Sigmoid colon (tissue), 7 donors: Measurements from ENCODE around the gene VIL1. TPM values are rescaled to one million over a fixed set of nuclear protein-coding genes. Genes with fewer than 3 reads are reported as not detected.

Experiments
- DNase-seq: peaks from one replicate; pipeline ENCODE4 v3.0.0-alpha.2; 2019
- H3K27ac ChIP-seq, 4 donors: fragments of 200-600 bp; sonication (generic); one replicate each; pipeline ENCODE4 v1.5.1; 2016 to 2019; ENCODE audit warnings: mild to moderate bottlenecking in 1 of 4
- H3K27me3 ChIP-seq, 3 donors: fragments of 200-600 bp; sonication (generic); one replicate each; pipeline ENCODE4 v1.5.1; 2019; ENCODE audit warnings: mild to moderate bottlenecking in 1 of 3
- H3K36me3 ChIP-seq, 4 donors: fragments of 200-600 bp; sonication (generic); one replicate each; pipeline ENCODE4 v1.5.1; 2016 to 2019
- H3K4me1 ChIP-seq, 4 donors: fragments of 200-600 bp; sonication (generic); one replicate each; pipeline ENCODE4 v1.5.1; 2017 to 2019
- H3K4me3 ChIP-seq, 4 donors: fragments of 200-600 bp; sonication (generic); one replicate each; pipeline ENCODE4 v1.5.1; 2017 to 2019; ENCODE audit warnings: mild to moderate bottlenecking in 2 of 4, moderate library complexity in 1 of 4
- H3K9me3 ChIP-seq, 4 donors: fragments of 200-600 bp in 3 of 4; sonication (generic) in 3 of 4; one replicate each; pipeline versions ENCODE4 v1.5.1 to v1.6.1; 2013 to 2019
- CTCF ChIP-seq, 4 experiments: fragments of 450-650 bp in 3 of 4; fragments of 200-600 bp in 1 of 4; IDR thresholded peaks; one replicate each; pipeline ENCODE4 v1.5.1; 2016 to 2019; ENCODE audit warnings: antibody characterized with exemption in 4 of 4, mild to moderate bottlenecking in 3 of 4, moderate library complexity in 2 of 4
- EP300 ChIP-seq, 4 donors: sonication (generic); formaldehyde crosslinking; IDR thresholded peaks; one replicate each; pipeline ENCODE4 v1.6.1; 2017; ENCODE audit warnings: antibody characterized with exemption in 4 of 4
- POLR2A ChIP-seq, 2 donors: fragments of 450-650 bp; IDR thresholded peaks; one replicate each; pipeline ENCODE4 v1.6.1; 2016; ENCODE audit warnings: antibody characterized with exemption in 2 of 2, mild to moderate bottlenecking in 2 of 2, moderate library complexity in 2 of 2
- POLR2AphosphoS5 ChIP-seq, 4 donors: sonication (generic); formaldehyde crosslinking; IDR thresholded peaks; one replicate each; pipeline ENCODE4 v1.6.1; 2017; ENCODE audit warnings: antibody characterized with exemption in 4 of 4
- WGBS, 2 donors: extraction: QIAGEN DNeasy Blood & Tissue Kit; methylation state at CpG; one replicate each; pipeline ENCODE4 v1.1.7; 2013; 5-methylcytosine and 5-hydroxymethylcytosine counted together
- intact Hi-C: fragments of 100-400 bp; cut with DNase I; formaldehyde crosslinking; loops from one replicate; pipeline ENCODE4 v1.15.1; 2023
- polyA plus RNA-seq, 3 donors: library from polyadenylated mRNA; stranded (reverse); fragments of 200-250 nt; gene quantifications; one replicate each; pipeline ENCODE4 v1.2.3, GENCODE V29; 2013
- total RNA-seq, 4 donors: library from RNA; depleted of rRNA; stranded (reverse); fragments of >200 nt; gene quantifications; one replicate each; pipeline ENCODE4 v1.1.0, GENCODE V29; 2016
- donor health status: healthy with polysubstance abuse.
- donor health status: Bipolar disorder and iron deficiency.
- donor health status: healthy.

Gene VIL1
- total and polyA plus RNA-seq, 7 donors, result 0.71 to 172 (median 111) TPM; not detected in 2

GRCh38 chr2:218405086-218405745, 13.7 kb upstream of the VIL1 start:
- TF ChIP-seq POLR2A (IDR thresholded peaks at IDR 0.05) (no peak), EP300 (IDR thresholded peaks at IDR 0.05) (no peak), POLR2AphosphoS5 (IDR thresholded peaks at IDR 0.05) (no peak), CTCF (IDR thresholded peaks at IDR 0.05) (no peak)
- WGBS, 2 donors, result 54 to 59% methylated on average over 8 of the region's 8 CpGs
- H3K27me3 ChIP-seq, result no peaks in the 10 kb centered on the region
- H3K27ac ChIP-seq, result peak overlapping the region; percentile 88 to 92 (median 90)
- peaks cover 0 to 52% (median 45%) of the 10 kb centered on the region in 4 donors for H3K4me1 ChIP-seq
- no peak for DNase-seq
- H3K4me3 ChIP-seq, result peak overlapping the region in 1 of 4 donors; percentile 51
- H3K36me3 ChIP-seq, result peaks cover 11 to 40% (median 31%) of the 10 kb centered on the region in 4 donors
- H3K9me3 ChIP-seq, result no peaks in the 10 kb centered on the region
- intact Hi-C loops, result loop anchor here (5.0 to 10.0 kb wide), 5 partner anchors 218 to 982 kb away; partner anchors contain the start of genes BCS1L, DNPEP and ZNF142

- H3K4me3 ChIP-seq, result peak overlapping the region; percentile 23 to 54 (median 50)
- no peaks in the 10 kb centered on the region for H3K27me3 ChIP-seq
- no peaks in the 10 kb centered on the region for H3K9me3 ChIP-seq
- 2 to 4% methylated on average over 15 of the region's 15 CpGs for WGBS, 2 donors
- peaks cover 11 to 40% (median 31%) of the 10 kb centered on the region in 4 donors for H3K36me3 ChIP-seq
- peak overlapping the region; percentile 88 to 92 (median 90) for H3K27ac ChIP-seq
- no peak for TF ChIP-seq CTCF (IDR thresholded peaks at IDR 0.05)
- TF ChIP-seq POLR2AphosphoS5 (IDR thresholded peaks at IDR 0.05), result peak in 2 of 4 donors; percentile 20 to 58
- intact Hi-C loops, result loop anchor here (2.0 to 10.0 kb wide), 7 partner anchors 61 to 982 kb away; partner anchors contain the start of genes BCS1L, CNOT9, DNPEP and USP37
- H3K4me1 ChIP-seq, result peaks cover 0 to 51% (median 44%) of the 10 kb centered on the region in 4 donors
- peak; percentile 80 for DNase-seq
Observed at GRCh38 chr2:218405746-218406208, 13.1 kb upstream of the VIL1 start.

GRCh38 chr2:218406209-218406948, 12.5 kb upstream of the VIL1 start:
- DNase-seq, result peak; percentile 98
- WGBS, 2 donors, result 0 to 1% methylated on average over 56 of the region's 56 CpGs
- TF ChIP-seq CTCF (IDR thresholded peaks at IDR 0.05) (peak; percentile 71 to 90 (median 82)), POLR2A (IDR thresholded peaks at IDR 0.05) (no peak), POLR2AphosphoS5 (IDR thresholded peaks at IDR 0.05) (peak; percentile 58 to 86 (median 71)), EP300 (IDR thresholded peaks at IDR 0.05) (no peak)
- H3K9me3 ChIP-seq, result no peaks in the 10 kb centered on the region
- H3K4me3 ChIP-seq, result peak overlapping the region; percentile 23 to 54 (median 50)
- peaks cover 11 to 38% (median 31%) of the 10 kb centered on the region in 4 donors for H3K36me3 ChIP-seq
- intact Hi-C loops, result loop anchor here (2.0 to 10.0 kb wide), 7 partner anchors 60 to 981 kb away; partner anchors contain the start of genes BCS1L, CNOT9, DNPEP and USP37
- H3K27ac ChIP-seq, result peak overlapping the region; percentile 88 to 92 (median 90)
- no peaks in the 10 kb centered on the region for H3K27me3 ChIP-seq
- H3K4me1 ChIP-seq, result peaks cover 0 to 45% (median 38%) of the 10 kb centered on the region in 4 donors

GRCh38 chr2:218406949-218407618, 11.8 kb upstream of the VIL1 start:
- Histone ChIP-seq H3K4me1 (peaks cover 0 to 38% (median 31%) of the 10 kb centered on the region in 4 donors), H3K4me3 (peak overlapping the region; percentile 13 to 54 (median 50)), H3K36me3 (peaks cover 11 to 31% (median 27%) of the 10 kb centered on the region in 4 donors), H3K9me3 (no peaks in the 10 kb centered on the region), H3K27me3 (no peaks in the 10 kb centered on the region), H3K27ac (peak overlapping the region; percentile 88 to 92 (median 90))
- peak; percentile 90 for DNase-seq
- intact Hi-C loops, result loop anchor here (2.0 to 10.0 kb wide), 7 partner anchors 60 to 980 kb away; partner anchors contain the start of genes BCS1L, CNOT9, DNPEP and USP37
- no peak for TF ChIP-seq POLR2A (IDR thresholded peaks at IDR 0.05)
- TF ChIP-seq EP300 (IDR thresholded peaks at IDR 0.05), result no peak
- no peak for TF ChIP-seq CTCF (IDR thresholded peaks at IDR 0.05)
- peak; percentile 13 to 89 (median 58) for TF ChIP-seq POLR2AphosphoS5 (IDR thresholded peaks at IDR 0.05)
- 2 to 4% methylated on average over 13 of the region's 13 CpGs for WGBS, 2 donors
